ENCODE results near the gene CAMK1D.
"Not testable (repeated sequence)": the region's sequence is repeated elsewhere in the genome, so short reads cannot be mapped to it uniquely, and the experiment has no call there.

The CAMK1D gene

GRCh38 chr10:12355384-12355783 lies 6.0 kb downstream of the CAMK1D start:
- no peak overlapping the region for H3K4me3 ChIP-seq (replicated peaks in 1 of 2; ENCODE audit: low read depth in 2 of 2, low read length in 2 of 2)
- TF ChIP-seq, protein P1, sequence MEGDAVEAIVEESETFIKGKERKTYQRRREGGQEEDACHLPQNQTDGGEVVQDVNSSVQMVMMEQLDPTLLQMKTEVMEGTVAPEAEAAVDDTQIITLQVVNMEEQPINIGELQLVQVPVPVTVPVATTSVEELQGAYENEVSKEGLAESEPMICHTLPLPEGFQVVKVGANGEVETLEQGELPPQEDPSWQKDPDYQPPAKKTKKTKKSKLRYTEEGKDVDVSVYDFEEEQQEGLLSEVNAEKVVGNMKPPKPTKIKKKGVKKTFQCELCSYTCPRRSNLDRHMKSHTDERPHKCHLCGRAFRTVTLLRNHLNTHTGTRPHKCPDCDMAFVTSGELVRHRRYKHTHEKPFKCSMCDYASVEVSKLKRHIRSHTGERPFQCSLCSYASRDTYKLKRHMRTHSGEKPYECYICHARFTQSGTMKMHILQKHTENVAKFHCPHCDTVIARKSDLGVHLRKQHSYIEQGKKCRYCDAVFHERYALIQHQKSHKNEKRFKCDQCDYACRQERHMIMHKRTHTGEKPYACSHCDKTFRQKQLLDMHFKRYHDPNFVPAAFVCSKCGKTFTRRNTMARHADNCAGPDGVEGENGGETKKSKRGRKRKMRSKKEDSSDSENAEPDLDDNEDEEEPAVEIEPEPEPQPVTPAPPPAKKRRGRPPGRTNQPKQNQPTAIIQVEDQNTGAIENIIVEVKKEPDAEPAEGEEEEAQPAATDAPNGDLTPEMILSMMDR (IDR thresholded peaks at IDR 0.05; ENCODE audit: low read depth, low read length), result no peak
- DNase-seq (ENCODE audit: low read depth in 2 of 2), result no peak

GRCh38 chr10:12357525-12358151 lies 8.3 kb downstream of the CAMK1D start:
- TF ChIP-seq, protein P1 (IDR thresholded peaks at IDR 0.05; ENCODE audit: low read depth, low read length), result no peak
- no peak for DNase-seq (ENCODE audit: low read depth in 2 of 2)
- no peak overlapping the region for H3K4me3 ChIP-seq (replicated peaks in 1 of 2; ENCODE audit: low read depth in 2 of 2, low read length in 2 of 2)

- no peak for DNase-seq (ENCODE audit: low read depth in 2 of 2)
- TF ChIP-seq, protein P1 (IDR thresholded peaks at IDR 0.05; ENCODE audit: low read depth, low read length), result no peak
Observed at GRCh38 chr10:12358863-12359564, 9.7 kb downstream of the CAMK1D start.

DNA sequence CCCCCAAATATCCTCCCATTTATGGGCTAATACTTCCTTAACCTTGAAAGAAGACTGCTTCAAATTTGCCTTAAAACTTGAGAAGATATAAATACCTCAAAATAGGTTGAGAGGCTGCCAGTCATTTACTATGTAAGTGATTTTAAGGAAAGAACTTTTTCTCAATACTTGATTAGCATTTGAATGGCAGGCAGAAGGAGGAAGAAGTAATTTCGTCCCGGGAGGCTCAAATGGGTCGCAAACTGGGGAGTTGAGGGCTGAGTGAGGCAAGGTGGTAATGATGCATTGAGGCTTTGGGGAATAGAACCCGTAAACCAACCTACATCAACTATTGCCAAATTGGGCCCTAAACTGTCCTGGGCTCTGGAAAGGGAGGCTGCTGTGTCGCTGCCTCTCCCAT lies 11.1 kb downstream of the CAMK1D start:
- no peak for DNase-seq (ENCODE audit: low read depth in 2 of 2)
- H3K4me3 ChIP-seq (replicated peaks in 1 of 2; ENCODE audit: low read depth in 2 of 2, low read length in 2 of 2), result no peak overlapping the region
- TF ChIP-seq, protein P1 (IDR thresholded peaks at IDR 0.05; ENCODE audit: low read depth, low read length), result no peak

More at GRCh38 chr10:12358863-12359564, 9.7 kb downstream of the CAMK1D start:
- no peak overlapping the region for H3K4me3 ChIP-seq (replicated peaks in 1 of 2; ENCODE audit: low read depth in 2 of 2, low read length in 2 of 2)

- H3K4me3 ChIP-seq (replicated peaks in 1 of 2; ENCODE audit: low read depth in 2 of 2, low read length in 2 of 2); DNase-seq (ENCODE audit: low read depth in 2 of 2): not testable (repeated sequence)
Observed at GRCh38 chr10:12361115-12361514, 11.8 kb downstream of the CAMK1D start.

DNA sequence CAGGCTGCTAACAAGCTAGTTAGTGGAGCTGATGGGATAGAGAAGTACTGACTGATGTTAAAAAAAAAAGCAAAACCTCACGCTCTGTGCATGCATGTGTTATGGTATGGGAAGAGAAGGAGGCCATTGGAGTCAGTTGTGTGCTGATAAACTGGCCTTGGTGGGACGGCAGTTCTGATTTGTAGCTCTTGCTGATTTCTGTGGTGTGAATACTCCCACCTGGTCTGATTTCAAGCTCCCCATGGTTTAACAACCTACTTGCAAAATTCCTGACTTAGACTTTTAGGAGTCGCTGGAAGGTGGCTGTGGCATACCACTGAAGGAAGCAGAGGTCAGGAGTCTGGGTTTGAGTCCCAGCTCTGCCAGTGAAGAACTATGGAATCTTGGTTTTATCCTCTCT lies 15.2 kb downstream of the CAMK1D start:
- DNase-seq (ENCODE audit: low read depth in 2 of 2), result no peak
- H3K4me3 ChIP-seq (replicated peaks in 1 of 2; ENCODE audit: low read depth in 2 of 2, low read length in 2 of 2), result no peak overlapping the region
- TF ChIP-seq, protein P1 (IDR thresholded peaks at IDR 0.05; ENCODE audit: low read depth, low read length), result no peak

- TF ChIP-seq, protein P1 (IDR thresholded peaks at IDR 0.05; ENCODE audit: low read depth, low read length), result no peak
- no peak for DNase-seq (ENCODE audit: low read depth in 2 of 2)
- no peak overlapping the region for H3K4me3 ChIP-seq (replicated peaks in 1 of 2; ENCODE audit: low read depth in 2 of 2, low read length in 2 of 2)
Observed at GRCh38 chr10:12367272-12367671, 17.9 kb downstream of the CAMK1D start.
